K562 (cell line): ENCODE measurements around the gene SFTPB. TPM values are rescaled to one million over a fixed set of nuclear protein-coding genes. Genes with fewer than 3 reads are reported as not detected.
A peak's percentile ranks its signal among the peaks of the same experiment; 100 is the strongest.

Experiments
- CBX5 ChIP-seq: IDR thresholded peaks from 2 replicates; pipeline ENCODE4 v1.6.1; 2014; ENCODE audit warnings: low read depth, borderline replicate concordance
- COPS2 ChIP-seq: fragments of 450-650 bp; conservative IDR thresholded peaks from 2 replicates; pipeline ENCODE4 v1.6.1; 2016; ENCODE audit warnings: mild to moderate bottlenecking, moderate library complexity
- DPF2 ChIP-seq: fragments of 450-650 bp; IDR thresholded peaks from 2 replicates; pipeline ENCODE4 v1.6.1; 2016
- ETV6 ChIP-seq, 3 experiments: fragments of 150-350 bp in 1 of 3; sonication (generic) in 1 of 3; formaldehyde crosslinking in 1 of 3; IDR thresholded peaks; 2 replicates each; pipeline versions ENCODE4 v1.6.1 to v1.8.0; 2014 to 2022; ENCODE audit warnings: borderline replicate concordance in 2 of 3, low read depth in 2 of 3, antibody characterized with exemption in 1 of 3, low read length in 1 of 3, mild to moderate bottlenecking in 1 of 3, missing genetic modification reagents in 1 of 3
- GABPB2 ChIP-seq: fragments of 250-450 bp; sonication (Bioruptor Pico); conservative IDR thresholded peaks from 2 replicates; pipeline ENCODE4 v1.5.1; 2021; ENCODE audit warnings: mild to moderate bottlenecking
- HMGXB4 ChIP-seq: sonication (generic); formaldehyde crosslinking; IDR thresholded peaks from 2 replicates; pipeline ENCODE4 v1.8.1; 2023; ENCODE audit warnings: mild to moderate bottlenecking, missing genetic modification reagents
- KDM1A ChIP-seq, 2 experiments: fragments of 450-650 bp; IDR thresholded peaks; 2 replicates each; pipeline ENCODE4 v1.6.1; 2016; ENCODE audit warnings: mild to moderate bottlenecking in 2 of 2
- KLF6 ChIP-seq: fragments of 250-450 bp; sonication (Bioruptor Pico); IDR thresholded peaks from 2 replicates; pipeline ENCODE4 v1.4.0; 2020; ENCODE audit warnings: mild to moderate bottlenecking, moderate library complexity, borderline replicate concordance
- MEF2D ChIP-seq: conservative IDR thresholded peaks from 2 replicates; pipeline ENCODE4 v1.6.1; 2016; ENCODE audit warnings: low read depth, missing genetic modification characterization, missing compliant biosample characterization
- MXI1 ChIP-seq: IDR thresholded peaks from 2 replicates; pipeline ENCODE4 v1.6.1; 2011; ENCODE audit warnings: low read depth, mild to moderate bottlenecking, improper control_type of control experiment, low read length
- NRF1 ChIP-seq, 2 experiments: fragments of 450-650 bp; IDR thresholded peaks in 1 of 2; conservative IDR thresholded peaks in 1 of 2; 2 replicates each; pipeline ENCODE4 v1.6.1; 2014; ENCODE audit warnings: mild to moderate bottlenecking in 2 of 2
- POLR2AphosphoS5 ChIP-seq: IDR thresholded peaks from 2 replicates; pipeline ENCODE4 v1.6.1; 2011; ENCODE audit warnings: mild to moderate bottlenecking, low read depth, low read length, moderate library complexity; ENCODE audit not compliant: control insufficient read depth, insufficient read depth
- RBM17 ChIP-seq: fragments of 200-400 bp; formaldehyde crosslinking; IDR thresholded peaks from 2 replicates; pipeline ENCODE4 v1.6.1; 2017; ENCODE audit warnings: low read depth, mild to moderate bottlenecking, low read length, borderline replicate concordance
- SUPT5H ChIP-seq: fragments of 450-650 bp; IDR thresholded peaks from 2 replicates; pipeline ENCODE4 v1.6.1; 2016
- ZBTB8A ChIP-seq: fragments of 450-650 bp; IDR thresholded peaks from 2 replicates; pipeline ENCODE4 v1.6.1; 2018; ENCODE audit warnings: mild to moderate bottlenecking, moderate library complexity; ENCODE audit not compliant: partially characterized antibody
- ZC3H4 ChIP-seq: sonication (generic); formaldehyde crosslinking; IDR thresholded peaks from 2 replicates; pipeline ENCODE4 v1.9.0; 2021; ENCODE audit warnings: missing genetic modification reagents, borderline replicate concordance
- ZFP36 ChIP-seq: fragments of 150-350 bp; IDR thresholded peaks from 2 replicates; pipeline ENCODE4 v1.6.1; 2018; ENCODE audit warnings: low read length, low read depth; ENCODE audit not compliant: partially characterized antibody
- ZNF764 ChIP-seq: fragments of 250-450 bp; sonication (Bioruptor Pico); IDR thresholded peaks from 2 replicates; pipeline ENCODE4 v1.4.0; 2020; ENCODE audit warnings: low read depth, mild to moderate bottlenecking, moderate library complexity
- polyA plus RNA-seq, 8 experiments: library from polyadenylated mRNA; depleted of rRNA in 4 of 8; stranded (reverse) in 5 of 8; unstranded in 3 of 8; fragments of >200 nt; fragmentation: Nextera tagmentation in 2 of 8; fragmentation: Illumina TruSeq in 1 of 8; extraction: Ambion mirVana in 2 of 8; extraction: Trizol in 1 of 8; gene quantifications; 2 replicates each; pipeline versions ENCODE4 v1.2.1 to v1.2.3, GENCODE V29; 2011 to 2014; ENCODE audit warnings: inconsistent platforms in 1 of 8, missing spikeins in 1 of 8
- total RNA-seq, 7 experiments: library from RNA; depleted of rRNA in 6 of 7; stranded (reverse); fragments of >200 nt in 6 of 7; fragmentation: Illumina TruSeq in 2 of 7; extraction: Trizol in 2 of 7; gene quantifications; 2 replicates each; pipeline versions ENCODE4 v1.2.1 to v1.2.3, GENCODE V29; 2011 to 2021; ENCODE audit warnings: low replicate concordance in 1 of 7
- TF ChIP-seq, protein P1 (sequence below): fragments of 250-450 bp; sonication (Bioruptor Pico); IDR thresholded peaks from 2 replicates; pipeline ENCODE4 v1.4.0; 2020

SFTPB gene
- total and polyA plus RNA-seq, 9 of the 15 experiments (the other 6 are each of a cell fraction or from before 2014, with no cell fraction given) = 0.03 to 7.0 TPM; not detected in 7

- TF ChIP-seq CBX5 (no peak), ZNF764 (CRISPR knock-in tag) (no peak), NRF1 (conservative IDR thresholded peaks at IDR 0.05 in 1 of 2, IDR thresholded peaks at IDR 0.05 in 1 of 2) (peak; percentile 73 to 76), GABPB2 (CRISPR knock-in tag) (no peak), ETV6 (IDR thresholded peaks at IDR 0.05; ENCODE audit: borderline replicate concordance in 1 of 2, low read depth in 2 of 2, low read length in 1 of 2) (no peak), ETV6 (CRISPR knock-in tag; IDR thresholded peaks at IDR 0.05; ENCODE audit: borderline replicate concordance) (no peak), KLF6 (CRISPR knock-in tag) (no peak), DPF2 (peak; percentile 12; the same call in 1 of the 2 replicates), HMGXB4 (CRISPR knock-in tag) (no peak), ZBTB8A (no peak), SUPT5H (peak; percentile 94), MXI1 (no peak), MEF2D (tag) (peak; percentile 49; the same call in 1 of the 2 replicates), COPS2 (no peak), KDM1A (IDR thresholded peaks at IDR 0.05) (no peak), ZC3H4 (CRISPR knock-in tag) (no peak), ZFP36 (no peak), RBM17 (no peak), POLR2AphosphoS5 (peak; percentile 95)
- TF ChIP-seq, protein P1, sequence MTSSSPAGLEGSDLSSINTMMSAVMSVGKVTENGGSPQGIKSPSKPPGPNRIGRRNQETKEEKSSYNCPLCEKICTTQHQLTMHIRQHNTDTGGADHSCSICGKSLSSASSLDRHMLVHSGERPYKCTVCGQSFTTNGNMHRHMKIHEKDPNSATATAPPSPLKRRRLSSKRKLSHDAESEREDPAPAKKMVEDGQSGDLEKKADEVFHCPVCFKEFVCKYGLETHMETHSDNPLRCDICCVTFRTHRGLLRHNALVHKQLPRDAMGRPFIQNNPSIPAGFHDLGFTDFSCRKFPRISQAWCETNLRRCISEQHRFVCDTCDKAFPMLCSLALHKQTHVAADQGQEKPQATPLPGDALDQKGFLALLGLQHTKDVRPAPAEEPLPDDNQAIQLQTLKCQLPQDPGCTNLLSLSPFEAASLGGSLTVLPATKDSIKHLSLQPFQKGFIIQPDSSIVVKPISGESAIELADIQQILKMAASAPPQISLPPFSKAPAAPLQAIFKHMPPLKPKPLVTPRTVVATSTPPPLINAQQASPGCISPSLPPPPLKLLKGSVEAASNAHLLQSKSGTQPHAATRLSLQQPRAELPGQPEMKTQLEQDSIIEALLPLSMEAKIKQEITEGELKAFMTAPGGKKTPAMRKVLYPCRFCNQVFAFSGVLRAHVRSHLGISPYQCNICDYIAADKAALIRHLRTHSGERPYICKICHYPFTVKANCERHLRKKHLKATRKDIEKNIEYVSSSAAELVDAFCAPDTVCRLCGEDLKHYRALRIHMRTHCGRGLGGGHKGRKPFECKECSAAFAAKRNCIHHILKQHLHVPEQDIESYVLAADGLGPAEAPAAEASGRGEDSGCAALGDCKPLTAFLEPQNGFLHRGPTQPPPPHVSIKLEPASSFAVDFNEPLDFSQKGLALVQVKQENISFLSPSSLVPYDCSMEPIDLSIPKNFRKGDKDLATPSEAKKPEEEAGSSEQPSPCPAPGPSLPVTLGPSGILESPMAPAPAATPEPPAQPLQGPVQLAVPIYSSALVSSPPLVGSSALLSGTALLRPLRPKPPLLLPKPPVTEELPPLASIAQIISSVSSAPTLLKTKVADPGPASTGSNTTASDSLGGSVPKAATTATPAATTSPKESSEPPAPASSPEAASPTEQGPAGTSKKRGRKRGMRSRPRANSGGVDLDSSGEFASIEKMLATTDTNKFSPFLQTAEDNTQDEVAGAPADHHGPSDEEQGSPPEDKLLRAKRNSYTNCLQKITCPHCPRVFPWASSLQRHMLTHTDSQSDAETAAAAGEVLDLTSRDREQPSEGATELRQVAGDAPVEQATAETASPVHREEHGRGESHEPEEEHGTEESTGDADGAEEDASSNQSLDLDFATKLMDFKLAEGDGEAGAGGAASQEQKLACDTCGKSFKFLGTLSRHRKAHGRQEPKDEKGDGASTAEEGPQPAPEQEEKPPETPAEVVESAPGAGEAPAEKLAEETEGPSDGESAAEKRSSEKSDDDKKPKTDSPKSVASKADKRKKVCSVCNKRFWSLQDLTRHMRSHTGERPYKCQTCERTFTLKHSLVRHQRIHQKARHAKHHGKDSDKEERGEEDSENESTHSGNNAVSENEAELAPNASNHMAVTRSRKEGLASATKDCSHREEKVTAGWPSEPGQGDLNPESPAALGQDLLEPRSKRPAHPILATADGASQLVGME (CRISPR knock-in tag) = no peak
Observed at GRCh38 chr2:85611705-85612587, 56.1 kb downstream of the SFTPB start, which contains the start of gene C2orf68 (continued).
